Measurements from ENCODE around the gene STK38L. TPM values are rescaled to one million over a fixed set of nuclear protein-coding genes. Genes with fewer than 3 reads are reported as not detected.

The STK38L gene
- total and polyA plus RNA-seq, 10 donors, result 6.4 to 39.8 (median 26.3) TPM

- no peak for DNase-seq
- no peaks in the 10 kb centered on the region for H3K9me3 ChIP-seq
- H3K27ac ChIP-seq, result peak overlapping the region; percentile 71 to 95 (median 91)
- intact Hi-C loops (cut with DNase I; ENCODE audit: low total_unique reads), result no loop called here
- TF ChIP-seq POLR2AphosphoS5 (IDR thresholded peaks at IDR 0.05), result no peak
- TF ChIP-seq POLR2A (IDR thresholded peaks at IDR 0.05), result no peak
- TF ChIP-seq, protein P1, sequence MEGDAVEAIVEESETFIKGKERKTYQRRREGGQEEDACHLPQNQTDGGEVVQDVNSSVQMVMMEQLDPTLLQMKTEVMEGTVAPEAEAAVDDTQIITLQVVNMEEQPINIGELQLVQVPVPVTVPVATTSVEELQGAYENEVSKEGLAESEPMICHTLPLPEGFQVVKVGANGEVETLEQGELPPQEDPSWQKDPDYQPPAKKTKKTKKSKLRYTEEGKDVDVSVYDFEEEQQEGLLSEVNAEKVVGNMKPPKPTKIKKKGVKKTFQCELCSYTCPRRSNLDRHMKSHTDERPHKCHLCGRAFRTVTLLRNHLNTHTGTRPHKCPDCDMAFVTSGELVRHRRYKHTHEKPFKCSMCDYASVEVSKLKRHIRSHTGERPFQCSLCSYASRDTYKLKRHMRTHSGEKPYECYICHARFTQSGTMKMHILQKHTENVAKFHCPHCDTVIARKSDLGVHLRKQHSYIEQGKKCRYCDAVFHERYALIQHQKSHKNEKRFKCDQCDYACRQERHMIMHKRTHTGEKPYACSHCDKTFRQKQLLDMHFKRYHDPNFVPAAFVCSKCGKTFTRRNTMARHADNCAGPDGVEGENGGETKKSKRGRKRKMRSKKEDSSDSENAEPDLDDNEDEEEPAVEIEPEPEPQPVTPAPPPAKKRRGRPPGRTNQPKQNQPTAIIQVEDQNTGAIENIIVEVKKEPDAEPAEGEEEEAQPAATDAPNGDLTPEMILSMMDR (IDR thresholded peaks at IDR 0.05 in 8 of 11, conservative IDR thresholded peaks at IDR 0.05 in 3 of 11), result no peak
- H3K4me3 ChIP-seq, result peak overlapping the region; percentile 51 to 83 (median 68)
- WGBS, 5 donors, result 11 to 17% (median 15%) methylated on average over 18 of the region's 18 CpGs
- H3K27me3 ChIP-seq (replicated peaks in 1 of 7), result no peaks in the 10 kb centered on the region
- H3K4me1 ChIP-seq, result peaks cover 10 to 38% (median 24%) of the 10 kb centered on the region in 6 donors
- no peaks in the 10 kb centered on the region for H3K36me3 ChIP-seq
These were observed 803 bp downstream of the STK38L start for GRCh38 chr12:27244689-27245488.

GRCh38 chr12:27246141-27246540 is 2.1 kb downstream of the STK38L start:
- DNase-seq, result no peak
- Histone ChIP-seq H3K4me1 (peaks cover 12 to 49% (median 31%) of the 10 kb centered on the region in 6 donors), H3K27me3 (replicated peaks in 1 of 7) (no peaks in the 10 kb centered on the region), H3K9me3 (no peaks in the 10 kb centered on the region), H3K36me3 (no peaks in the 10 kb centered on the region), H3K4me3 (peak overlapping the region in 1 of 8 donors; percentile 78), H3K27ac (peak overlapping the region in 1 of 8 donors; percentile 91)
- intact Hi-C loops (cut with DNase I; ENCODE audit: low total_unique reads), result no loop called here
- no peak for TF ChIP-seq POLR2AphosphoS5 (IDR thresholded peaks at IDR 0.05)
- TF ChIP-seq, protein P1 (IDR thresholded peaks at IDR 0.05 in 8 of 11, conservative IDR thresholded peaks at IDR 0.05 in 3 of 11), result no peak
- TF ChIP-seq POLR2A (IDR thresholded peaks at IDR 0.05), result no peak
- 80 to 96% (median 93%) methylated on average over 2 of the region's 2 CpGs for WGBS, 5 donors

- TF ChIP-seq POLR2A (IDR thresholded peaks at IDR 0.05) (no peak), POLR2AphosphoS5 (IDR thresholded peaks at IDR 0.05) (no peak)
- TF ChIP-seq, protein P1 (IDR thresholded peaks at IDR 0.05 in 8 of 11, conservative IDR thresholded peaks at IDR 0.05 in 3 of 11), result no peak
- H3K9me3 ChIP-seq, result no peaks in the 10 kb centered on the region
- intact Hi-C loops (cut with DNase I; ENCODE audit: low total_unique reads), result no loop called here
- no peak for DNase-seq
- H3K27ac ChIP-seq, result no peak overlapping the region
- 76 to 96% (median 85%) methylated on average over 5 of the region's 5 CpGs for WGBS, 5 donors
- no peaks in the 10 kb centered on the region for H3K27me3 ChIP-seq (replicated peaks in 1 of 7)
- H3K4me1 ChIP-seq, result peaks cover 12 to 55% (median 35%) of the 10 kb centered on the region in 6 donors
- no peaks in the 10 kb centered on the region for H3K36me3 ChIP-seq
- H3K4me3 ChIP-seq, result no peak overlapping the region
These were observed 2.7 kb downstream of the STK38L start for GRCh38 chr12:27246774-27247173.

DNA sequence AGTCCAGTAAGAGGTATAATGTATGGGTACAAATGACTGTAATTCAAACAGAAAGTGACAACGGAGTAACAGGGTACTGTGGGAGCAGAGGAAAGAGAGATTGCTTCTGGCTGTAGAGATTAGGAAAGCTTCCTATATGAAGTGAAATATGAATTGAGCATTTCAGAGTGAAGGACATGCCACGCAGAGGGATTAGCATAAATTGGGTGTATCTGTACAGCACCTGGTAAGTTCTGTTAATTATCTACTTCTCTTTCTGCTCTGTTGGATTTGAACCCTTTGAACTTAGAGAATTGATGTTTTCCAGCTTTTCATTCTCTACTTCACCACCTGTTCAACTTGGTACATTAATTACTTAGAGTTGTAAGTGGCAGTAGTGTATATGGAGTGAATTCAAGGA is 8.8 kb downstream of the STK38L start:
- no peak overlapping the region for H3K27ac ChIP-seq
- H3K27me3 ChIP-seq (replicated peaks in 1 of 7), result no peaks in the 10 kb centered on the region
- 56 to 76% (median 67%) methylated on average over 2 of the region's 2 CpGs for WGBS, 5 donors
- TF ChIP-seq POLR2A (IDR thresholded peaks at IDR 0.05), result no peak
- TF ChIP-seq, protein P1 (IDR thresholded peaks at IDR 0.05 in 8 of 11, conservative IDR thresholded peaks at IDR 0.05 in 3 of 11), result no peak
- TF ChIP-seq POLR2AphosphoS5 (IDR thresholded peaks at IDR 0.05), result no peak
- peaks cover 0 to 7% (median 0%) of the 10 kb centered on the region in 6 donors for H3K36me3 ChIP-seq
- DNase-seq, result no peak
- H3K9me3 ChIP-seq, result no peaks in the 10 kb centered on the region
- H3K4me1 ChIP-seq, result peaks cover 0 to 37% (median 13%) of the 10 kb centered on the region in 6 donors
- intact Hi-C loops (cut with DNase I; ENCODE audit: low total_unique reads), result no loop called here
- H3K4me3 ChIP-seq, result no peak overlapping the region

Measured in spleen (tissue), 11 donors.